Left lung (tissue), 10 donors: Measurements from ENCODE around the gene TTYH1. TPM values are rescaled to one million over a fixed set of nuclear protein-coding genes. Genes with fewer than 3 reads are reported as not detected.
"Not testable (repeated sequence)": the region's sequence is repeated elsewhere in the genome, so short reads cannot be mapped to it uniquely, and the experiment has no call there.

Experiments
- ATAC-seq: fragments of 200-7000 bp; cut with Tn5 transposase; one replicate; pipeline ENCODE4 v1.9.1; 2020; ENCODE audit warnings: moderate library complexity
- DNase-seq, 4 donors: peaks; one replicate each; pipeline ENCODE4 v3.0.0-alpha.2; 2013 to 2020
- H3K27ac ChIP-seq, 2 donors: fragments of 200-600 bp; sonication (generic) in 1 of 2; one replicate each; pipeline versions ENCODE4 v1.5.0 to v1.8.0; 2020 to 2021
- H3K27me3 ChIP-seq, 2 donors: fragments of 200-600 bp; sonication (generic) in 1 of 2; one replicate each; pipeline versions ENCODE4 v1.5.0 to v1.8.0; 2020 to 2021
- H3K36me3 ChIP-seq, 2 donors: fragments of 200-600 bp; sonication (generic) in 1 of 2; one replicate each; pipeline versions ENCODE4 v1.5.0 to v1.8.0; 2020 to 2021
- H3K4me1 ChIP-seq, 2 donors: fragments of 200-600 bp; one replicate each; pipeline ENCODE4 v1.8.0; 2021
- H3K4me3 ChIP-seq, 2 donors: fragments of 200-600 bp; sonication (generic) in 1 of 2; one replicate each; pipeline versions ENCODE4 v1.5.0 to v1.8.0; 2020 to 2021; ENCODE audit warnings: mild to moderate bottlenecking in 1 of 2
- H3K9me3 ChIP-seq, 2 donors: fragments of 200-600 bp; sonication (generic) in 1 of 2; one replicate each; pipeline versions ENCODE4 v1.5.0 to v1.8.0; 2020 to 2021
- CTCF ChIP-seq, 2 donors: fragments of 200-600 bp; sonication (generic) in 1 of 2; IDR thresholded peaks; one replicate each; pipeline versions ENCODE4 v1.5.0 to v1.8.0; 2021; ENCODE audit warnings: antibody characterized with exemption in 2 of 2
- intact Hi-C, 2 donors: fragments of 100-400 bp; cut with DNase I; formaldehyde crosslinking; loops; one replicate each; pipeline versions ENCODE4 v1.11.2 to v1.14.2; 2022
- polyA plus RNA-seq, 6 donors: library from polyadenylated mRNA; unstranded; fragments of 120-200 nt; gene quantifications; one replicate each; pipeline ENCODE4 v1.2.1, GENCODE V29; 2013; ENCODE audit not compliant: insufficient read length in 6 of 6
- total RNA-seq, 2 donors: library from RNA; stranded (reverse); fragmentation: NEBNext Ultra II Directional; extraction: Animal tissue kit (Norgen Biotek cat#: 25700); gene quantifications; one replicate each; pipeline ENCODE4 v1.2.1, GENCODE V29; 2021
- donor health status: DM: no; HTN: yes; CAD: no.
- donor health status: DM: no; HTN: no; CAD: no.

The TTYH1 gene
- total and polyA plus RNA-seq, 8 donors = 2.3 to 13.4 (median 4.7) TPM; not detected in 2

GRCh38 chr19:54464630-54465425, 49.6 kb downstream of the TTYH1 start:
- intact Hi-C loops = no loop called here
- DNase-seq = peak in 3 of 4 donors; percentile 88 to 98 (median 91)

GRCh38 chr19:54465426-54466109, 50.3 kb downstream of the TTYH1 start:
- Histone ChIP-seq H3K27ac (no peak overlapping the region), H3K27me3 (peaks cover 2 to 34% of the 10 kb centered on the region in 2 donors), H3K36me3 (peaks cover 0 to 19% of the 10 kb centered on the region in 2 donors), H3K4me1 (peaks cover 26 to 31% of the 10 kb centered on the region in 2 donors), H3K4me3 (peak overlapping the region in 1 of 2 donors; percentile 67), H3K9me3 (no peaks in the 10 kb centered on the region)
- intact Hi-C loops = no loop called here
- TF ChIP-seq CTCF (IDR thresholded peaks at IDR 0.05) = no peak
- no peak for ATAC-seq
- DNase-seq = peak in 1 of 4 donors; percentile 83

More at GRCh38 chr19:54464630-54465425, 49.6 kb downstream of the TTYH1 start:
- H3K9me3 ChIP-seq = no peaks in the 10 kb centered on the region
- H3K4me3 ChIP-seq = peak overlapping the region; percentile 41 to 67
- peak in 1 of 2 donors; percentile 22 for TF ChIP-seq CTCF (IDR thresholded peaks at IDR 0.05)
- peaks cover 22 to 31% of the 10 kb centered on the region in 2 donors for H3K4me1 ChIP-seq
- peak; percentile 75 for ATAC-seq
- H3K27me3 ChIP-seq = peaks cover 0 to 26% of the 10 kb centered on the region in 2 donors
- peak overlapping the region; percentile 97 for H3K27ac ChIP-seq
- H3K36me3 ChIP-seq = peaks cover 0 to 27% of the 10 kb centered on the region in 2 donors

GRCh38 chr19:54466110-54466480, 50.8 kb downstream of the TTYH1 start:
- ATAC-seq, DNase-seq, H3K27ac ChIP-seq, H3K4me3 ChIP-seq, intact Hi-C loops, H3K9me3 ChIP-seq: not testable (repeated sequence)
- Histone ChIP-seq H3K27me3 (peaks cover 6 to 39% of the 10 kb centered on the region in 2 donors), H3K36me3 (peaks cover 0 to 14% of the 10 kb centered on the region in 2 donors), H3K4me1 (peaks cover 31% of the 10 kb centered on the region in 2 donors)

GRCh38 chr19:54469496-54469934, 54.3 kb downstream of the TTYH1 start:
- H3K27ac ChIP-seq = peak overlapping the region in 1 of 2 donors; percentile 64
- no peaks in the 10 kb centered on the region for H3K36me3 ChIP-seq
- peaks cover 6 to 64% of the 10 kb centered on the region in 2 donors for H3K27me3 ChIP-seq
- no peak for DNase-seq
- no peak overlapping the region for H3K4me3 ChIP-seq
- peaks cover 19 to 28% of the 10 kb centered on the region in 2 donors for H3K4me1 ChIP-seq
- no peak for ATAC-seq
- intact Hi-C loops = no loop called here
- no peaks in the 10 kb centered on the region for H3K9me3 ChIP-seq
- TF ChIP-seq CTCF (IDR thresholded peaks at IDR 0.05) = no peak

- intact Hi-C loops = no loop called here
- Histone ChIP-seq H3K27ac (peak overlapping the region; percentile 65 to 77), H3K4me3 (no peak overlapping the region), H3K36me3 (no peaks in the 10 kb centered on the region), H3K4me1 (peaks cover 19 to 28% of the 10 kb centered on the region in 2 donors), H3K9me3 (no peaks in the 10 kb centered on the region), H3K27me3 (peaks cover 6 to 71% of the 10 kb centered on the region in 2 donors)
- ATAC-seq = no peak
- DNase-seq = no peak
- no peak for TF ChIP-seq CTCF (IDR thresholded peaks at IDR 0.05)
Observed at GRCh38 chr19:54470276-54470887, 55.1 kb downstream of the TTYH1 start.
